ENCODE measurements around the gene TMTC1. TPM values are rescaled to one million over a fixed set of nuclear protein-coding genes. Genes with fewer than 3 reads are reported as not detected.
A peak's percentile ranks its signal among the peaks of the same experiment; 100 is the strongest.

The TMTC1 gene
- total RNA-seq, 2 experiments from 2014 or later = not detected

DNA sequence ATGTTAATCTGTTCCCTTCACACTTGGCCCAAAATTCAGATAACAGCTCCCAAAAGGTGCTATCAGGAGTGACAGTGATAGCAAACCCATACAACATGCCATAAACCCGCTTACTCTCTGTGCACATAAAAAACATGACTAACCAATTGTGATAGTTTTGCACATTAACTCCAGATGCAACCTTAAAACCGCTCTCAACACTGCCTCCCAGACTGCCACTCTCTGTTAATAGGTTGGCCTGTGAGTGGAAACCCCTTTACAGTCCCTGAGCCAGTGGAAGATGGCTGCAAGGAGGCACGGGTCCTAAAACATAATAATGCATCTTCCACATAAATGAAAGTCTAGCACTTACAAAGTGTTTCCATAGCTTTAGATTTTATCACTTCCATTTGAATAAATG lies 12.0 kb upstream of the TMTC1 start:
- ChIA-PET POLR2A (no interaction called here), CTCF (no interaction called here)
- H3K9me3 Mint-ChIP-seq (ENCODE audit: insufficient read depth) = peaks cover 8% of the 10 kb centered on the region
- no peak for ATAC-seq
- H3K4me1 Mint-ChIP-seq (ENCODE audit: low read depth) = no peaks in the 10 kb centered on the region
- H3K36me3 Mint-ChIP-seq (ENCODE audit: low read depth) = no peaks in the 10 kb centered on the region
- H3K4me3 Mint-ChIP-seq = no peak overlapping the region
- no peaks in the 10 kb centered on the region for H3K27me3 Mint-ChIP-seq (ENCODE audit: low read depth)
- no peak for DNase-seq
- no peak overlapping the region for H3K27ac Mint-ChIP-seq

DNA sequence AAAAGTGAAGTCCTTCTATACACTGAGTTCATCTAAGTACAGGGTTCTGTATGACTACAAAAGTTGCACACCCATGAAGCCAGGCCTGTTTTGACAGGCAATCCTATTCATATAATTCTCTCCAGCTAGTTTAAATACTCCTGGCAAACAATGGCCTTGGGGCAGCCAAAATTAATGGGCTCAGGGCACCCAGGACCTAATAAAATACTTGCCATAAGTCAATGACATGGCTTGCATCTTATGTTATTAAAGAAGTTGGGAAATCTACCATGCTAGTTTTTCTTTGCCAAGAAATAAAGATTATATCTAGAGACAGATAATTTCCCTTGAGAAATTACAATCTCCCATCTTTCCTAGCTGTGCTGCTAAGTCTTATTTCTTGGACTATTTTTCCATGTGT lies 11.1 kb upstream of the TMTC1 start:
- Mint-ChIP-seq H3K4me1 (ENCODE audit: low read depth) (no peaks in the 10 kb centered on the region), H3K9me3 (ENCODE audit: insufficient read depth) (peaks cover 11% of the 10 kb centered on the region), H3K27ac (no peak overlapping the region), H3K27me3 (ENCODE audit: low read depth) (no peaks in the 10 kb centered on the region), H3K36me3 (ENCODE audit: low read depth) (no peaks in the 10 kb centered on the region), H3K4me3 (no peak overlapping the region)
- no peak for ATAC-seq
- CTCF ChIA-PET = no interaction called here
- POLR2A ChIA-PET = no interaction called here
- DNase-seq = no peak

DNA sequence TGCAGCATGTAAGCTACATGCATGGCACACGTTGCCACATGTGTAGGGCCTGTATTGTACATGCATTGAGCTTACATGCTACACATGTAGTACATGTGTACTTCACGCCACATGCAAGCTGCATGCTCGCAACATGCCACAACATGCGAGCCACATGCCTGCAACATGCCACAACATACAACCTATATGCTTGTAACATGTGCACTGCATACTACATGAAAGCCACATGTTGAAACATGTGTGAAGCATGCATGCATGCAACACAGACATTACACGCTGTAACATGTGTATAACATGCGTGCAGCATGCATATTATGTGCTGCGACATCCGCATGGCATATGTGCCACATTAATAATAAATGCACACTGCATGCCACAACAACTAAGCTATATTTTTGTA lies 9.1 kb upstream of the TMTC1 start:
- CTCF ChIA-PET = no interaction called here
- H3K36me3 Mint-ChIP-seq (ENCODE audit: low read depth) = no peaks in the 10 kb centered on the region
- H3K27me3 Mint-ChIP-seq (ENCODE audit: low read depth) = no peaks in the 10 kb centered on the region
- ATAC-seq (no peak), DNase-seq (no peak)
- no peak overlapping the region for H3K4me3 Mint-ChIP-seq
- POLR2A ChIA-PET = no interaction called here
- H3K4me1 Mint-ChIP-seq (ENCODE audit: low read depth) = no peaks in the 10 kb centered on the region
- H3K27ac Mint-ChIP-seq = no peak overlapping the region
- H3K9me3 Mint-ChIP-seq (ENCODE audit: insufficient read depth) = peaks cover 11% of the 10 kb centered on the region

DNA sequence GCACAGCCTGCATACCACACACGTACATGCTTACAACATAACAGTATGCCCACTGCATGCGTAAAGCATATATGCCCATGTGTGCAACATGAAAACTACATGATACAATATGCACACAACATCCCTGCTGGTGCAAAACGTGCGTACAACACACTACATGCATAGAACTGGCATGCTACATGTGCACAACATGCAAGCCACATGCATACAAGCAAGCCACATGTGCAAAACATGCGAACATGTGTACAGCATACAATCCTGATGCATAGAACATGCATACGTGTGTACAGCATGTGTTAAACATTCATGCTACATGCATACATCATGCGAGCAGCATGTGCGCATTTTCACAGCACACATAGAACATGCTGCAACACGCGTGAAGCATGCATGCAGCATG lies 8.4 kb upstream of the TMTC1 start:
- H3K4me3 Mint-ChIP-seq = no peak overlapping the region

DNA sequence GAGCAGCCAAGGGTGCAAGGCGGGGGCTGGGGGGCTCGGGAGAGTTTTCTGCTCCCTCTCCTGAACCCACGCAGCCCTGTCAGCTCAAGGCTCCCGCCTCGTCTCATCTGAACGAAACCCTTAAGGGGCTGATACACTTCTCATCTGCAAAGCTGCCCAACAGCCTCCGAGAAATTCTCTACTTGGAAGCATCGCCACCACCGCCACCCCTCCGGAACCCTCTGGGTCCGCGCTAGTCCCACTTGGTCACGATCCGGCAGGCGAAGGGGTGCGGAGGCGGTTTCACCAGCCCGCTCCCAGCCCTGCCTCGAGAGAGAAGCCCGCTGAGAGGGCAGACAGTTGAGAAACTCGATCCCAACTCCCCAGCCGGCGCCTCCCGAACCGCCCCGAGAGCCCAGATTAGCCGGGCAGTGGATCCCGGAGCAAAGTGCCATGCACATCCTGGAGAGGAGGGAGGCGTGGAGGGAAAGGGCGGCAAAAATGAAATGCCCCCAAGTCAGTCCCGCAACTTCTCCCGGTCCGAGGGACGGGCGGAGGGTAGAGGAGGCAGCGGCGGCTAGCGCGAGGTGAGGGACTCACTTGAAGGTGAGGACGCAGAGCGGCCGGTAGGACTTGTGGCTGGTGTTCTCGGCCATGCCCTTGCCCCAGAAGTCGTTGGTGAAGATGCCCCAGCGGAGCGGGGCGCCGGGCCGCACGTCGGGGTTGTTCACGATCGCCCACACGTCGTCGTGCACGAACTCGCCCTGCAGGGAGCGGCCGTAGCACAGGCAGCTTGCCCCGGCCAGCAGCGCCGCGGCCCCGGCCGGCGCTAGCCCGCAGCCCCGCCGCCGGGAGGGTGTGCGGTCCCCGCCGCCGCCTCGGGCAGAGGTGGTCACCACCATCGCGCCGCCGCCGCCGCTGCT lies 620 bp downstream of the TMTC1 start:
- H3K9me3 Mint-ChIP-seq (ENCODE audit: insufficient read depth) = no peaks in the 10 kb centered on the region
- no peak overlapping the region for H3K27ac Mint-ChIP-seq
- ChIA-PET CTCF (no interaction called here), POLR2A (no interaction called here)
- peak; percentile 20 for DNase-seq
- H3K4me3 Mint-ChIP-seq = no peak overlapping the region
- H3K4me1 Mint-ChIP-seq (ENCODE audit: low read depth) = no peaks in the 10 kb centered on the region
- peak; percentile 23 for ATAC-seq
- H3K36me3 Mint-ChIP-seq (ENCODE audit: low read depth) = no peaks in the 10 kb centered on the region
- H3K27me3 Mint-ChIP-seq (ENCODE audit: low read depth) = peaks cover 36% of the 10 kb centered on the region

More for the DNA sequence above, 8.4 kb upstream of the TMTC1 start:
- POLR2A ChIA-PET = no interaction called here
- Mint-ChIP-seq H3K27ac (no peak overlapping the region), H3K27me3 (ENCODE audit: low read depth) (no peaks in the 10 kb centered on the region), H3K4me1 (ENCODE audit: low read depth) (no peaks in the 10 kb centered on the region), H3K36me3 (ENCODE audit: low read depth) (no peaks in the 10 kb centered on the region), H3K9me3 (ENCODE audit: insufficient read depth) (peaks cover 11% of the 10 kb centered on the region)
- CTCF ChIA-PET = no interaction called here
- no peak for DNase-seq
- no peak for ATAC-seq

DNA sequence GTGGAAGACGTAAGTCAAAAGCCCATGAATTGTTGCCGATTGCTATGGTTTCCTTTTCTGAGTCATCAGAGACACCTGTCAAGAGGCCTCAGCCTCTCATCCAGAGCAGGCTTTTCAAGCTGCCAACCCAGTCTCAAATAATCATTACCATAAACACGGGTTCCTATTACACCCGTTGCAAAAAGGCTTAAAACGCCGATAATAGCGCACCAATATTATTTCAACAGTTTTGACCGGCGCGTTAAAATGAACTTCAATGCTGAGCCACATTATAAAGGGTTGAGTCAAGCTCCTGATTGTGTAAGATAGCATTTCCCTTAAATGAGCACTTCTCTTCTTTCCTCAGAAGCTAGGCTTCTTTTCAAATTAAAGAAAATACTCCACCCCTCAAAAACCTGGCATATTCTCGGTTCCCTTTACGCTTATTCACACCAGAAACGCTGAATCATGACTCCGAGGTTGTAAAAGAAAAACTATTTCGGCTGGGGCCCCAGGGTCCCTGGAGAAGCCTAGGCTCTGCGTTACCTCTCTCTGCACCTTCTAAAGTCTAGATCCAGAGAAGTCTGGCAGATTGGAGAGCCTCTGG lies 1.4 kb downstream of the TMTC1 start:
- no peak for ATAC-seq
- no peak overlapping the region for H3K4me3 Mint-ChIP-seq
- H3K27ac Mint-ChIP-seq = no peak overlapping the region
- ChIA-PET POLR2A (interaction anchor here (0.7 kb wide), 1 partner anchor 17 kb away, joined by 3 read pairs; no protein-coding TSS in a partner anchor), CTCF (no interaction called here)
- H3K27me3 Mint-ChIP-seq (ENCODE audit: low read depth) = peaks cover 36% of the 10 kb centered on the region
- H3K36me3 Mint-ChIP-seq (ENCODE audit: low read depth) = no peaks in the 10 kb centered on the region
- H3K4me1 Mint-ChIP-seq (ENCODE audit: low read depth) = no peaks in the 10 kb centered on the region
- no peaks in the 10 kb centered on the region for H3K9me3 Mint-ChIP-seq (ENCODE audit: insufficient read depth)
- DNase-seq = no peak

DNA sequence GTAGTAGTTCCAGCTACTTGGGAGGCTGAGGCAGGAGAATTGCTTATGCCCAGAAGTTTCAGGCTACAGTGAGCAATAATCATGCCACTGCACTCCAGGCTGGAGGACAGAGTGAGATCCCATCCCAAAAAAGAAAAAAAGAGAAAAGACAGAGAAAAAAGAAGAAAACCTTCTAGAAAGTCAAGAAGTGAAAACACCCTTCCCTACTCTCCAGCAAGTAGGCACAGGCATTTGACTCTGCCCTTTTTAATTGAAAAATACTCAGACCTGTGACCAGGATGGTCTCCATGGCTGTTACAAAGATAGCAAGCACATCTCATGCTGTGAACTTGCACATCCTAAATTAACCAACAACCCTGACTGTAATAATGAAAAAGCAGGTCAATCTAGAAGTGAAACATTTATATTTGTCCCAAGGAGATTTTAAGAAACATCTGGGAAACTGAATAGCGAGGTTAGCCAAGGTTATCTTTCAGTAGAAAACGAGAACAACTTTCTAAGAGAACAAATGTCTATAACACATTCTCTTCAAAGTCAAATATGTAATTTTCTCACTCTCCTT lies 2.0 kb downstream of the TMTC1 start:
- peaks cover 36% of the 10 kb centered on the region for H3K27me3 Mint-ChIP-seq (ENCODE audit: low read depth)
- no peaks in the 10 kb centered on the region for H3K4me1 Mint-ChIP-seq (ENCODE audit: low read depth)
- DNase-seq (no peak), ATAC-seq (no peak)
- H3K36me3 Mint-ChIP-seq (ENCODE audit: low read depth) = no peaks in the 10 kb centered on the region
- POLR2A ChIA-PET = interaction anchor here (0.7 kb wide), 1 partner anchor 18 kb away, joined by 3 read pairs; no protein-coding TSS in a partner anchor
- no peak overlapping the region for H3K27ac Mint-ChIP-seq
- H3K4me3 Mint-ChIP-seq = no peak overlapping the region
- CTCF ChIA-PET = no interaction called here
- H3K9me3 Mint-ChIP-seq (ENCODE audit: insufficient read depth) = no peaks in the 10 kb centered on the region

DNA sequence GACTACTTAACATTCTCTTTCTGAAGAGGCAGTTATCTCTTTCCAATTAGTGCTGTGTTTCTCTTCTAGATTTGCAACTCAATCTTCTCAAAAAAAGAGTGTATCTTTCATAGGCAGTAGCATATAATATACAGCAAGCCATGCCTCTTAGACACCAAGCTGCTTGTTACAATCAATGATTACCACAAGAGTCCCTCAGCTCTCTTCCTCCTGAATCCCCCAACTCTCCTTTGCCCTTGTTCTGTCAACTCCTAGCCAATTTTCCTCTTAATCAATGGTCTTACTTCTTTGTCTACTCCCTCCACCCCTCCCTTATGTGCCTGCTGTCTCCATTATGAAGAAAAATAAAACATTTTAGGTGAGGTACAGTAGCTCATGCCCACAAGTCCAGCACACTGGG lies 2.6 kb downstream of the TMTC1 start:
- H3K36me3 Mint-ChIP-seq (ENCODE audit: low read depth) = no peaks in the 10 kb centered on the region
- DNase-seq (no peak), ATAC-seq (no peak)
- no peak overlapping the region for H3K27ac Mint-ChIP-seq
- no peak overlapping the region for H3K4me3 Mint-ChIP-seq
- ChIA-PET POLR2A (no interaction called here), CTCF (no interaction called here)
- no peaks in the 10 kb centered on the region for H3K4me1 Mint-ChIP-seq (ENCODE audit: low read depth)
- peaks cover 36% of the 10 kb centered on the region for H3K27me3 Mint-ChIP-seq (ENCODE audit: low read depth)
- no peaks in the 10 kb centered on the region for H3K9me3 Mint-ChIP-seq (ENCODE audit: insufficient read depth)

DNA sequence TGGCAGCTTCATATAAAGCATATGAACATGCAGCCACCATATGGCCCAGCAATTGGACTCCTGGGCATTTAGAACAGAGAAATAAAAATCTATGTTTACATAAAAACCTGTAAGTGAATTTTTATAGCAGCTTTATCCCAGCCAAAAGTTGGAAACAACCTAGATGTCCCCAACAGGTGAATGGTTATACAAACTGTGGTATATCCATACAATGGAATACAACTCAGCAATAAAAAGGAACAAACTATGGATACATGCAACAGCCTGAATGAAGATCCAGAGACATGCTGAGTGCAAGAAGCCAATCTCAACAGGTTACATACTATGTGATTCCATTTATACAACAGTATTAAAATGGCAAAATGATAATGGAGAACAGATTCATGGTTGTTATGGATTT lies 3.7 kb downstream of the TMTC1 start:
- ATAC-seq (no peak), DNase-seq (no peak)
- Mint-ChIP-seq H3K36me3 (ENCODE audit: low read depth) (no peaks in the 10 kb centered on the region), H3K27ac (no peak overlapping the region), H3K9me3 (ENCODE audit: insufficient read depth) (peaks cover 3% of the 10 kb centered on the region), H3K27me3 (ENCODE audit: low read depth) (peaks cover 31% of the 10 kb centered on the region), H3K4me1 (ENCODE audit: low read depth) (no peaks in the 10 kb centered on the region), H3K4me3 (no peak overlapping the region)
- ChIA-PET POLR2A (no interaction called here), CTCF (no interaction called here)

DNA sequence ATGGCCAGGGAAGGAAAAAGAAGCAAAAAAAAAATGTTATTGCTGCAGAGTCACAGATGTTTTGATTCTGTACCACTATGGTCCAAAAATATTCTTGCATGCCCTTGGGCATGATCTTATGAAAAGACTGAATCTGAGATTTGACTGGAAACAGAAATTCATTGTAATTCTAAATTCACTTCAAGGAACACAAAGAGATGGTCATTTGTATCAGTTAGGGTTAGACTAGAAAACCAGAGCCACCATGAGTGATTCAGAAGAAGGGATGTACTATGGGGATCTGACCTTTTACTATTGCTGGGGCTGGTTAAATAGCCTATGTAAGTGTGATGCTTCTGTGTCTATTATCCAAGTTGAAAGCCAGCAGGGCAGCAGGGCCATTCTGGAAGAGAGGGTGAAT lies 5.2 kb downstream of the TMTC1 start:
- no peaks in the 10 kb centered on the region for H3K4me1 Mint-ChIP-seq (ENCODE audit: low read depth)
- DNase-seq (no peak), ATAC-seq (no peak)
- ChIA-PET CTCF (no interaction called here), POLR2A (no interaction called here)
- H3K36me3 Mint-ChIP-seq (ENCODE audit: low read depth) = no peaks in the 10 kb centered on the region
- H3K27me3 Mint-ChIP-seq (ENCODE audit: low read depth) = peaks cover 25% of the 10 kb centered on the region
- H3K9me3 Mint-ChIP-seq (ENCODE audit: insufficient read depth) = peaks cover 3% of the 10 kb centered on the region
- no peak overlapping the region for H3K27ac Mint-ChIP-seq
- no peak overlapping the region for H3K4me3 Mint-ChIP-seq

DNA sequence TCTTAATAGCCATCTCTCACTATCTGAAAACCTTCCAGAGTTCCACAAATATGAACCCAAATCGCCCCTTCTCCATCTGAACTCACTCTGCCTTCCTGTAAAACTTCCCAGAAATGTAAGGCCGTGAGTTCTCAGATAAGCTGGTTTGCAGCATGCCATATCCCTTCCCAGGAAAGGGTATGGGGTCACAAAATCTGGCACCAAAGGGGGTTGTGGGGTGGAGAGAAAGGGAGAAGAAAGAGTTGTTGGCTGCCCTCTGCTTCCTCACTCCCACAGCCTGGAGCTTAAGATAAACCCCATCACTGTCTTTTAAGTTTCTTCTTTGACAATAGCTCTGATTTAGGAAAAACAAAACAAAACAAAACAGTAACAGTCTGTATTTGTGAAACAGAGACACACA lies 10.7 kb downstream of the TMTC1 start:
- Mint-ChIP-seq H3K27ac (no peak overlapping the region), H3K27me3 (ENCODE audit: low read depth) (no peaks in the 10 kb centered on the region), H3K4me1 (ENCODE audit: low read depth) (no peaks in the 10 kb centered on the region), H3K36me3 (ENCODE audit: low read depth) (no peaks in the 10 kb centered on the region), H3K4me3 (no peak overlapping the region), H3K9me3 (ENCODE audit: insufficient read depth) (peaks cover 3% of the 10 kb centered on the region)
- DNase-seq = no peak
- ATAC-seq = no peak
- ChIA-PET POLR2A (no interaction called here), CTCF (no interaction called here)

DNA sequence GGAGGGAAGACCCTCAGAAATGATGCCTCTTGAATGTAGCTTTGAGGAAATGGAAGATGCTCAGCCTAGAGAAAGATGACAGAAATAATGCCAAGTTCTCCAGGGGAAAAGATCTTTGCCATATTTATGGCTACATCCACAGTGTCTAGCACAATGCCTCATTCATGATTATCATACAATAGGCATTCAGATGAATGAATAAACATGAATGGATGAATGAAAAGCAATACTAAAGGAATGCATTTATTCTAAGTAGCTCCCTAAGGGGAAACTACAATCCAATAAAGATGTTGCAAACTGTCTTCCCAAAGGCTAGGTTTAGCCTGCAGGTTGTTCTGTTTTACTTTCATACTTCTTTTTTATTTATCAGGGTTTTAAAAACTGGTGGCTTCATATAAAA lies 12.0 kb downstream of the TMTC1 start:
- CTCF ChIA-PET = no interaction called here
- POLR2A ChIA-PET = no interaction called here
- ATAC-seq (no peak), DNase-seq (no peak)
- Mint-ChIP-seq H3K36me3 (ENCODE audit: low read depth) (no peaks in the 10 kb centered on the region), H3K27ac (no peak overlapping the region), H3K4me1 (ENCODE audit: low read depth) (no peaks in the 10 kb centered on the region), H3K9me3 (ENCODE audit: insufficient read depth) (peaks cover 3% of the 10 kb centered on the region), H3K4me3 (no peak overlapping the region), H3K27me3 (ENCODE audit: low read depth) (no peaks in the 10 kb centered on the region)

All from activated CD8-positive, alpha-beta T cell treated with anti-CD3 and anti-CD28 coated beads, Interleukin-2, amount 10 ng/mL, durations not matched to agents 7 days and 5 days (primary cell).